ENCODE data around the gene ERCC6.

DNA sequence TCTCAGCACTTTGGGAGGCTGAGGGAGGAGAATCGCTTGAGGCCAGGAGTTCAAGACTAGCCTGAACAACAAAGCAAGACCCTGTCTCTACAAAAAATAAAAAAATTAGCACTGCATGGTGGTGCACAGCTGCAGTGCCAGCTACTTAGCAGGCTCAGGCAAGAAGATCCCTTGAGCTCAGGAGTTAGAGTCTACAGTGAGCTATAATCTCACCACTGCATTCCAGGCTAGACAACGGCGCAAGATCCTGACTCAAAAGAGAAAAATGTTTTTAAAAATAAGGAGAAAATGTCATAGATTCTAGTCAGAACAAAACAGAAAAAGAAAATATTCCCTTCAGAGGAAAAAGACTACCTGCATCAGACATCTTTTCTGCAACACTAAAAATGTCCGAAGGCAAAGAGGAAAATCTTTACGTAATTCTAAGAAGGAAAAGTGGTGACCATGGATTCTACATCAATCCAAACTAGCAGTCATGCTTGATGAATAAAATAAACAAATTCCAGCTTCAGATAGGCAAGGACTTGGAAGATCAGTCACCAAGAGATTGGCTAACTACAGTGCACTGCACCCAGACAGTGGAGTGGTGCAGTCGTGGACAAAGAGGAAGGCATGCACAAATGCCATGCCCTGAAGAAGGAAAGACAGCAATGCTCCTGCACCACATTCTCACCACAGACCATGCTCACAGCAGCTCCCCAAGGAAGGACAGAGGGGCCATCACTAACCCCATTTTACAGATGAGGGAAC is 54.3 kb downstream of the ERCC6 start:
- TF ChIP-seq POLR2AphosphoS5 (IDR thresholded peaks at IDR 0.05; ENCODE audit: borderline replicate concordance, low read depth, low read length): no peak
- TF ChIP-seq EZH2 (IDR thresholded peaks at IDR 0.05): no peak

All from SK-N-MC (cell line).